ENCODE measurements around the gene SRBD1. TPM values are rescaled to one million over a fixed set of nuclear protein-coding genes. Genes with fewer than 3 reads are reported as not detected.

SRBD1 gene
- total RNA-seq, 1 experiment from 2014 or later: 20.6 TPM

DNA sequence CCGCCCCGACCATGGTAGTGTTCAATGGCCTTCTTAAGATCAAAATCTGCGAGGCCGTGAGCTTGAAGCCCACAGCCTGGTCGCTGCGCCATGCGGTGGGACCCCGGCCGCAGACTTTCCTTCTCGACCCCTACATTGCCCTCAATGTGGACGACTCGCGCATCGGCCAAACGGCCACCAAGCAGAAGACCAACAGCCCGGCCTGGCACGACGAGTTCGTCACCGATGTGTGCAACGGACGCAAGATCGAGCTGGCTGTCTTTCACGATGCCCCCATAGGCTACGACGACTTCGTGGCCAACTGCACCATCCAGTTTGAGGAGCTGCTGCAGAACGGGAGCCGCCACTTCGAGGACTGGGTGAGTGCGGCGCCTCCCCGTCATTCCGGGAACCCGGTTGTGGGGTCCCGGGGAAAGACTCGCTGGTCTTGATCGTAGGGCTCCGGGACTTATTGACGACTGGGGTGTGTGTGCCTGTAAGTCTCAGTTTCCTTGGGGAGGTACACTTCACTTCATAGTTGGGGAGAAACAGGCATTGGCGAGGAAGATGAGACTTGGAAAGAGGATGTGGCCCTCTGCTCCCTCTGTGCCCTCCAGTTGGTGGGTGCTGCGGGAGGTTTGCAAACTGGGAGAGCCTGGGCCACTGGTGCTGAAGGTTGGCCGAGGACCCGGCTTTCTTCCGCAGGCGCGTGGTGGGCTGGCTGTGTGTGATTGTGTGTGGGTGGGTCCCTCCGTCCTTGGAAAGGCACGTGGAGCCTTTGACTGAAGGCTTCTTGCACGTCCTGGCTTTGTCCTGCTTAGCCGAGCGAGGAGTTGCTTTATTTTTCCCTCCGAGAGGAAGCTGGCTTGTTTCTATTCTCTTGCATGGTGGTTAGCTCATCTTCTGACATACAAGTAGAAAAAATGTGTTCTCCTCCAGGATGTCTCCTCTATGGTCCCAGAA lies 41.3 kb upstream of the SRBD1 start:
- no peaks in the 10 kb centered on the region for H3K9me3 ChIP-seq (ENCODE audit: control insufficient read depth in 1 of 2, insufficient read depth in 1 of 2, low read depth in 1 of 2, low read length in 2 of 2)
- RAD21 ChIA-PET (ENCODE audit: low non-redundant PET in 1 of 2, low total read pairs in 2 of 2, uncharacterized antibody in 2 of 2, unreplicated experiment in 2 of 2): no interaction called here
- intact Hi-C loops (cut with micrococcal nuclease): no loop called here
- peak overlapping the region; percentile 76 for H3K9ac ChIP-seq (ENCODE audit: low read length)
- ATAC-seq (no peak), DNase-seq (ENCODE audit: low read depth, low spot score) (no peak)
- H3K4me2 ChIP-seq (ENCODE audit: low read length): peak overlapping the region; percentile 94
- H4K20me1 ChIP-seq (ENCODE audit: insufficient read depth): no peaks in the 10 kb centered on the region
- H3K4me1 ChIP-seq (ENCODE audit: control insufficient read depth in 1 of 2, insufficient read depth in 2 of 2, low read length in 2 of 2): peaks cover 9 to 16% of the 10 kb centered on the region in 2 experiments
- H3K79me2 ChIP-seq (ENCODE audit: insufficient read depth, low read length): peaks cover 52% of the 10 kb centered on the region
- CTCF ChIA-PET: interaction anchor here (1.7 kb wide), 1 partner anchor 126 kb away, joined by 4 read pairs; no protein-coding TSS in a partner anchor
- POLR2A ChIA-PET: no interaction called here
- H3K4me3 ChIP-seq (replicated peaks in 1 of 2; ENCODE audit: low read depth in 1 of 2, low read length in 2 of 2): peak overlapping the region; percentile 74 to 84
- BruUV-seq (replicated peaks): no TSS peak
- H3K36me3 ChIP-seq (ENCODE audit: control insufficient read depth in 1 of 2, insufficient read depth in 2 of 2, low read length in 2 of 2): no peaks in the 10 kb centered on the region
- no peaks in the 10 kb centered on the region for H3K27me3 ChIP-seq (ENCODE audit: insufficient read depth, low read length)
- no peak overlapping the region for H2AFZ ChIP-seq (ENCODE audit: low read depth, low read length, poor library complexity, severe bottlenecking)
- no peak overlapping the region; the same call in 1 of the 2 replicates for H3K27ac ChIP-seq (ENCODE audit: low read depth, low read length)
- H3K9me2 ChIP-seq (ENCODE audit: insufficient read depth): no peaks in the 10 kb centered on the region
- TF ChIP-seq EZH2phosphoT487 (IDR thresholded peaks at IDR 0.05; ENCODE audit: borderline replicate concordance) (no peak), RAD21 (IDR thresholded peaks at IDR 0.05; ENCODE audit: low read depth) (no peak), SIN3A (IDR thresholded peaks at IDR 0.05; ENCODE audit: low read depth) (no peak), POLR2A (IDR thresholded peaks at IDR 0.05; ENCODE audit: borderline replicate concordance, extremely low read depth, insufficient read depth, insufficient read length) (no peak), POLR2AphosphoS5 (IDR thresholded peaks at IDR 0.05; ENCODE audit: low read depth, low read length) (no peak), YY1 (IDR thresholded peaks at IDR 0.05; ENCODE audit: extremely low read depth, insufficient replicate concordance, low read depth, low read length) (no peak), ZNF274 (IDR thresholded peaks at IDR 0.05; ENCODE audit: low read depth, low read length) (no peak), CEBPB (IDR thresholded peaks at IDR 0.05; ENCODE audit: low read depth) (no peak), ELF1 (IDR thresholded peaks at IDR 0.05; ENCODE audit: borderline replicate concordance, low read depth) (no peak), SRF (IDR thresholded peaks at IDR 0.05; ENCODE audit: low read depth) (no peak), EGR1 (IDR thresholded peaks at IDR 0.05; ENCODE audit: low read depth) (no peak), JUND (IDR thresholded peaks at IDR 0.05) (no peak)
- TF ChIP-seq, protein P1, sequence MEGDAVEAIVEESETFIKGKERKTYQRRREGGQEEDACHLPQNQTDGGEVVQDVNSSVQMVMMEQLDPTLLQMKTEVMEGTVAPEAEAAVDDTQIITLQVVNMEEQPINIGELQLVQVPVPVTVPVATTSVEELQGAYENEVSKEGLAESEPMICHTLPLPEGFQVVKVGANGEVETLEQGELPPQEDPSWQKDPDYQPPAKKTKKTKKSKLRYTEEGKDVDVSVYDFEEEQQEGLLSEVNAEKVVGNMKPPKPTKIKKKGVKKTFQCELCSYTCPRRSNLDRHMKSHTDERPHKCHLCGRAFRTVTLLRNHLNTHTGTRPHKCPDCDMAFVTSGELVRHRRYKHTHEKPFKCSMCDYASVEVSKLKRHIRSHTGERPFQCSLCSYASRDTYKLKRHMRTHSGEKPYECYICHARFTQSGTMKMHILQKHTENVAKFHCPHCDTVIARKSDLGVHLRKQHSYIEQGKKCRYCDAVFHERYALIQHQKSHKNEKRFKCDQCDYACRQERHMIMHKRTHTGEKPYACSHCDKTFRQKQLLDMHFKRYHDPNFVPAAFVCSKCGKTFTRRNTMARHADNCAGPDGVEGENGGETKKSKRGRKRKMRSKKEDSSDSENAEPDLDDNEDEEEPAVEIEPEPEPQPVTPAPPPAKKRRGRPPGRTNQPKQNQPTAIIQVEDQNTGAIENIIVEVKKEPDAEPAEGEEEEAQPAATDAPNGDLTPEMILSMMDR (IDR thresholded peaks at IDR 0.05 in 2 of 3, conservative IDR thresholded peaks at IDR 0.05 in 1 of 3; ENCODE audit: borderline replicate concordance in 1 of 3, insufficient read depth in 1 of 3, low read depth in 2 of 3, low read length in 2 of 3): no peak

Measured in HCT116 (cell line).